Measurements from ENCODE around the gene YJEFN3.

Gene YJEFN3

DNA sequence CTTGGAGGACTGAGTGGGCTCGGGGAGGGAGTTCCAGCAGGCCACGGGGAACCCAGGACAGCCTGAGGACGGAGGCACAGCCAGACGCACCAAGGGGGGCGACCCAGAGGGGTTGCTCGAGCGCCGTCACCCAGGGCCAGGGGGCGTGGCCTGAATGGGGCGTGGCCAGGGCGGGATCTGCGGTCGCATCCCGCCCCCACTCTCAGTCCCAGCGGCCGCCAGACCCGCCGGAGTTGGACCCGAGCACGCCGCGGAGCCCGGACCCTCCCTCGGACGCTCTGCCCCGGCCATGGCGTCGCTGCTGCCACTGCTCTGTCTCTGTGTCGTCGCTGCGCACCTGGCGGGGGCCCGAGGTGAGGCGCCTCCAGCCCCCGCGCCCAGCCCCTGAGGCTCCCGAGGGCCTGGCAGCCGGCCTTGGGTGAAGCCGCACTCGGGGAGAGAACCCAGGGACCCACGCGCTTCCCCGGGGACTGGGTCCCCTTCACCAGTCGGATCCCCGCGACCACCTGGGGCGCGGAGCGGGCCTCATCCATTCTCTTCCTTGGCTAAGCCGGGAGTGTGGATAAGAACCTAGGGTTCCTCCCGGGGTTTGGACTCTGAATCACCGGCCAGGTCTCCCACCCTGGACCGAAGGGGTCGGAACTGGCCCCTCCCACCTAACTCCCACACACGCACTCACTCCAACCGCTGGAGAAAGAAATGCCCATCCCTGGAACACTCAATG is 9.5 kb downstream of the YJEFN3 start, which contains the start of gene CILP2:
Gene CILP2, plus strand, starts transcription at position 205 of the 724 bp plus-strand sequence. Its CDS starts 85 bp downstream, at position 290.
- no peak for DNase-seq (ENCODE audit: low read depth in 2 of 2)

DNA sequence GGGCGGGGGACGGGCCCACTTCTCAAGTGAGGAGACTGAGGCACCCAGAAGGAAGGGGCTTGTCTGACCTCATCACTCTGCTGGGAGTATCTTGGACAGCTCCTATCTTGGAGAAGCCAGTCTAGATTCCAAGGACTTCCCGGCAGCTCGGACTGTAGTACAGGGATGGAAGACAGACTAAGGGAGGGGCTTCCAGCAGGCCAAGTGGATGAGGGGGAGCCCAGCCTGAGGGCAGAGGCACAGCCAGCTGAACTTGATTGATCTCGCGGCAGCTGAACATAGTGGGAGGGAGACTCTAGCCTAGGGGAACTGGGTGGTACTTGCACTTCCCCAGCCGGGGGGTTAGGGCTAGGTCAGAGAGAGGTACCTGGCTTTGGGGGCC is 10.1 kb downstream of the YJEFN3 start:
- no peak for DNase-seq (ENCODE audit: low read depth in 2 of 2)

- DNase-seq (ENCODE audit: low read depth in 2 of 2): no peak
Observed at GRCh38 chr19:19539698-19540063, 11.0 kb downstream of the YJEFN3 start.

DNA sequence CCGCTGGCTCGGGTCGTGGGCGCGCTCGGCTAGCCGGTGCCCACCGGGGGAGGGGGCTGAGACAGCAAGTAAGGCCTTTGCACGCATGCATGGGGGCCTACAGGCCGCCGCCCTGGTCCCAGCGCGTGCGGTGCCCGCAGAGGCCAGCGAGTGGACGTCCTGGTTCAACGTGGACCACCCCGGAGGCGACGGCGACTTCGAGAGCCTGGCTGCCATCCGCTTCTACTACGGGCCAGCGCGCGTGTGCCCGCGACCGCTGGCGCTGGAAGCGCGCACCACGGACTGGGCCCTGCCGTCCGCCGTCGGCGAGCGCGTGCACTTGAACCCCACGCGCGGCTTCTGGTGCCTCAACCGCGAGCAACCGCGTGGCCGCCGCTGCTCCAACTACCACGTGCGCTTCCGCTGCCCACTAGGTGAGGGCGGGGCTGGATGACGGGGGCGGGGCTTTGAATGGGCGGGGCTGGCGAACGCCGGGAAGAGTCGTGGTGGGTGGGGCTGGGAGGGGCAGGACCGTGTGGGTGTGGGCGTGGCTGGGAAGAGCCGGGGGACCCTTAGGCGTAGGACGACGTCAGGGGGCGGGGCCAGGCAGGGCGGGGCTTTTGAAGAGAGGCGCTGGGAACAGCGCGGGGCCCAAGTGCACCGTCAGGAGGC is 11.5 kb downstream of the YJEFN3 start:
- peak; percentile 49 to 72 for DNase-seq (ENCODE audit: low read depth in 2 of 2)

DNA sequence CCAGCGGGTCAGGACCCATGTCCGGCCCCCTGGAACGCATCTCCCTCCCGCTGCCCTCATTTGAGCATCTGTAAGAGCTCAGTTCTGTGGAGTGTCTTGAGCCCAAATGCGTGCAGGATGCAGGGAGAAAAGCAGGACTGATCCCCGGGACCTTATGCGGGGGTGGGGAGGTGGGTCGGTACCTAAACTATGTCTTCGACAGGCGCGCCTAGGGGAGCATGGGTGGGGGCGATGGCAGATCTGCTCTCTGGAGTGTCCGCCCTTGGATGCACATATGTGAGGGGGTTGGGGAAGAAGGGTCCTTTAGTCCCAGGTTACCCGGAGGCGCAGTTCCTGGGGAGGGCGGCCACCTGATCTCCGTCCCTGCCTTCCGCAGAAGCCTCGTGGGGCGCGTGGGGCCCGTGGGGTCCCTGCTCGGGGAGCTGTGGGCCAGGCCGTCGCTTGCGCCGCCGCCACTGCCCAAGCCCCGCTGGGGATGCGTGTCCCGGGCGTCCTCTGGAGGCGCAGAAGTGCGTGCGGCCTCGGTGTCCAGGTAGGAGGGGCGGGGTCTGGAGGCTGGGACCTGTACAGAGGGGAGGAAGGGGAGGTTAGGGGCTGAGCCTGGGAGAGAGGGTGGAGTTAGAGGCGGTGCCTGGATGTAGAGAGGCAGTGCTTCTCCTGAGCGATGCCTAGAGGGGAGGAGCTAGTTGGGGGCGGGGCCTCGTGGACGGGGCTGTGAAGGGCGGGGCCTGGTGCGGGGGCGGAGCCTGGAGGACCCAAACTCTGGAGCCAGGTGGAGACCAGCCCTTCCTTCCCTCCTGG is 12.2 kb downstream of the YJEFN3 start:
- peak; percentile 70 to 76 for DNase-seq (ENCODE audit: low read depth in 2 of 2)

- DNase-seq (ENCODE audit: low read depth in 2 of 2): no peak
Observed at GRCh38 chr19:19541616-19542015, 12.9 kb downstream of the YJEFN3 start.

- DNase-seq (ENCODE audit: low read depth in 2 of 2): no peak
Observed at GRCh38 chr19:19542507-19542906, 13.8 kb downstream of the YJEFN3 start.

DNA sequence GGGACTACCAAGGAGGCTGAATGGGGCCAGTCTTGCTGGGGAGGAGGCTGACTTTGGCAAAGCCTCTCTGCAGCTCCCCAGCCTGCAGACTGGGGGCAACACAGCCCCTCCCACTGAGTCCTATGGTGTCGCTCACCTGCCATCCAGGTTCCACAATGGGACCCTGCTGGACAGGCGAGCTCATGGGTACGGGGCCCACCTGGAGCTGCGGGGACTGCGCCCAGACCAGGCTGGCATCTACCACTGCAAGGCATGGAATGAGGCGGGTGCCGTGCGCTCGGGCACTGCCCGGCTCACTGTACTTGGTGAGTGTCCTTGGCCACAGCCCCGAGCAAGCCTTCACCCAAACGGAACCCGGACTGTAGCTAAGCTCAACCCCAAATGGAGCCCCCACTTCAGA is 14.4 kb downstream of the YJEFN3 start:
- no peak for DNase-seq (ENCODE audit: low read depth in 2 of 2)

- DNase-seq (ENCODE audit: low read depth in 2 of 2): no peak
Observed at GRCh38 chr19:19543640-19544039, 14.9 kb downstream of the YJEFN3 start.

DNA sequence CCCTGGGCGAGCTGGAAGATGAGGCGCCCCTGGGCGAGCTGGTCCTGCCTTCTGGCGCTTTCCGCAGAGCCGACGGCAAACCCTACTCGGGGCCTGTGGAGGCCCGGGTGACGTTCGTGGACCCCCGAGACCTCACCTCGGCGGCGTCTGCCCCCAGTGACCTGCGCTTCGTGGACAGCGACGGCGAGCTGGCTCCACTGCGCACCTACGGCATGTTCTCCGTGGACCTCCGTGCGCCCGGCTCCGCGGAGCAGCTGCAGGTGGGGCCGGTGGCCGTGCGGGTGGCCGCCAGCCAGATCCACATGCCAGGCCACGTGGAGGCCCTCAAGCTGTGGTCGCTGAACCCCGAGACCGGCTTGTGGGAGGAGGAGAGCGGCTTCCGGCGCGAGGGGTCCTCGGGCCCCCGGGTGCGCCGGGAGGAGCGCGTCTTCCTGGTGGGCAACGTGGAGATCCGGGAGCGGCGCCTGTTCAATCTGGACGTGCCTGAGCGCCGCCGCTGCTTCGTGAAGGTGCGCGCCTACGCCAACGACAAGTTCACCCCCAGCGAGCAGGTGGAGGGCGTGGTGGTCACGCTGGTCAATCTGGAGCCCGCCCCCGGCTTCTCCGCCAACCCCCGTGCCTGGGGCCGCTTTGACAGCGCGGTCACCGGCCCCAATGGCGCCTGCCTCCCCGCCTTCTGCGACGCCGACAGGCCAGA is 15.7 kb downstream of the YJEFN3 start:
- no peak for DNase-seq (ENCODE audit: low read depth in 2 of 2)

DNA sequence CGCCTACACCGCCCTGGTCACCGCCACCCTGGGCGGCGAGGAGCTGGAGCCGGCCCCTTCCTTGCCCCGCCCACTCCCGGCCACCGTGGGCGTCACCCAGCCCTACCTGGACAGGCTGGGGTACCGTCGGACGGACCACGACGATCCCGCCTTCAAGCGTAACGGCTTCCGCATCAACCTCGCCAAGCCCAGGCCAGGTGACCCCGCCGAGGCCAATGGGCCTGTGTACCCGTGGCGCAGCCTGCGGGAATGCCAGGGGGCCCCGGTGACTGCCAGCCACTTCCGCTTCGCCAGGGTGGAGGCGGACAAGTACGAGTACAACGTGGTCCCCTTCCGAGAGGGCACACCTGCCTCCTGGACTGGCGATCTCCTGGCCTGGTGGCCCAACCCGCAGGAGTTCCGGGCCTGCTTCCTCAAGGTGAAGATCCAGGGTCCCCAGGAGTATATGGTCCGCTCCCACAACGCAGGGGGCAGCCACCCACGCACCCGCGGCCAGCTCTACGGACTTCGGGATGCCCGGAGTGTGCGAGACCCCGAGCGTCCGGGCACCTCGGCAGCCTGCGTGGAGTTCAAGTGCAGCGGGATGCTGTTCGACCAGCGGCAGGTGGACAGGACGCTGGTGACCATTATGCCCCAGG is 16.4 kb downstream of the YJEFN3 start:
- DNase-seq (ENCODE audit: low read depth in 2 of 2): no peak

- no peak for DNase-seq (ENCODE audit: low read depth in 2 of 2)
Observed at GRCh38 chr19:19545707-19546106, 17.0 kb downstream of the YJEFN3 start.

GRCh38 chr19:19546751-19547162 is 18.0 kb downstream of the YJEFN3 start:
- DNase-seq (ENCODE audit: low read depth in 2 of 2): no peak

DNA sequence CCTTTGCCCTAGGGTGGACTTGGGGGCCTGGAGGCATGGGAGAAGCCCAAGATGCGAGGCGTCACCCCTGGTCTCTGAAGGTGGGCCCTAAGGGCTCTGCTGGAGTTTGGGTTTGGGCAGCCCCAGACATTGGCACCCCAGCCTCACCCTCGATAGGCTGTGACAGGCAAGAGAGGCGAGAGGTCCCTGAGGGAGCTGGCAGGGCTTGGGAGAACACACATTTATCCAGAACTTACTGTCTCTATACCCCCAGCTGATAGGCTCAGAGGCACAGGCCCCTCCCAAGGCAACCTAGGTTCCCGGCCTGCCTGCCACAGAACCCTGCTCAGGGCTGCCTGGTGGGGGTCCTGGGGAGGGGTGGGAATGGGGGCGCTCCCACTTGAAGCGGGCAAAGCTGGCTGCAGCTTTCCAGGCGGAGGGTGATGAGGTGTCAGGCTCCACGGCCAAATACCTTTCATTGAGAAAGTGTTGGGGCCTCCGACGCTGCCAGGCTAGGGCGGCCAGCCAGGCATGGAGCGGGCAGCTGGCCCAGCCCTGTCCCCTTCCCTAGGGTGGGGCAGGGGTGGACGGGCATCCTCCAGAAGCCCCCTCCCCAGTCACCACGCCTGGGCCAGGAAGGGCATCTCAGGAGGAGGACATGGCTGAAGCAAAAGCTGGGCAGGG is 19.1 kb downstream of the YJEFN3 start:
- DNase-seq (ENCODE audit: low read depth in 2 of 2): no peak

GRCh38 chr19:19548915-19549759 is 20.4 kb downstream of the YJEFN3 start:
- DNase-seq (ENCODE audit: low read depth in 2 of 2): no peak

- DNase-seq (ENCODE audit: low read depth in 2 of 2): no peak
Observed at GRCh38 chr19:19549804-19550464, 21.2 kb downstream of the YJEFN3 start.

DNA sequence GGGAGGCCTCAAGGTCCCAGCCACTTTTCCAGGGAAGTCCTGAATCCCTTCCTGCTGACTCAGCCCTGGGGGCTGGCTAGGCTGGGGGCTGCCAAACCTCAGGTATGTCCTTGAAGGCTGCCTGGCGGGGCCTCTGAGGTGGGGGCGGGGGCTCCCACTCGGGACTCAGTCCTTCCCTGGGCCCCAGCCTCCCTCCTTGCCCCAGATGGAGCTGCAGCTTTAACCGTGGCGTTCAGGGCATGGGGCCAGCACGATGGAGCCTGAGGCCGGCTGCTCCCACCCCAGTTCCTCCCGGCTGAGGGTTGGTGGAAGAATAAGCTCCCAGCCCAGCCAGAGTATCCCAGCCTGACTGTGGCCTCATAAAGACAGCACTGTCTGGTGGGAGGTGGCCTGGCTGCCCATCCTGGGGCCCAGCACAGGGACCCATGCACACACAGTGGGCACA is 21.8 kb downstream of the YJEFN3 start:
- DNase-seq (ENCODE audit: low read depth in 2 of 2): no peak

- DNase-seq (ENCODE audit: low read depth in 2 of 2): no peak
Observed at GRCh38 chr19:19550972-19551852, 22.5 kb downstream of the YJEFN3 start.

DNA sequence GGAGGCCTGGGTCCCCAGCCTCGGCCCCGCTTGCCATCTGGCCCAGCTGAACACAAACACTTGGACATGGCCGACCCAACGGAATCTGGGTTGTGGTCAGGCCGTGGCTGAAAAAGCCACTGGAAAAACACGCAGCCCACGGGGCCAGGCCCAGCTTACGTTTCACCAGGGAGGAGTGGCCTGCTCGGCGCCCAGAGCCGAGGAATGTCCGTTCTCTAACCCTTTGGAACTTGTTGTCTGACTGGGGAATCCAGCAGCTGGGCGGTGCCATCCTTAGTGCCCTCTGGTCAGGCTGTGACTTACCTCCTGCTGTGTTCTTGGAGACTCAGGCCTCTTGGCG is 23.1 kb downstream of the YJEFN3 start:
- no peak for DNase-seq (ENCODE audit: low read depth in 2 of 2)

All from activated CD4-positive, alpha-beta T cell treated with anti-CD3 and anti-CD28 coated beads for 24 hours (primary cell).